ENCODE measurements around the gene HK2.

The HK2 gene

GRCh38 chr2:74908748-74909444 lies 75.0 kb downstream of the HK2 start:
- no peak for DNase-seq

- no peak for DNase-seq
These were observed 76.3 kb downstream of the HK2 start for GRCh38 chr2:74910245-74910644.

GRCh38 chr2:74911061-74911460 lies 77.1 kb downstream of the HK2 start:
- DNase-seq, result no peak

GRCh38 chr2:74915743-74916142 lies 81.8 kb downstream of the HK2 start:
- DNase-seq, result no peak

- DNase-seq, result no peak
These were observed 82.5 kb downstream of the HK2 start for GRCh38 chr2:74916394-74916793.

- DNase-seq, result no peak
These were observed 84.0 kb downstream of the HK2 start for GRCh38 chr2:74917702-74918619.

GRCh38 chr2:74919827-74920226 lies 85.9 kb downstream of the HK2 start:
- DNase-seq, result peak; percentile 29

- no peak for DNase-seq
These were observed 87.4 kb downstream of the HK2 start for GRCh38 chr2:74921236-74921736.

- no peak for DNase-seq
These were observed 88.8 kb downstream of the HK2 start for GRCh38 chr2:74922592-74923227.

- DNase-seq, result no peak
These were observed 90.7 kb downstream of the HK2 start for GRCh38 chr2:74924463-74925265.

- no peak for DNase-seq
These were observed 91.4 kb downstream of the HK2 start for GRCh38 chr2:74925361-74925786.

- DNase-seq, result no peak
These were observed 93.7 kb downstream of the HK2 start for GRCh38 chr2:74927621-74928020.

- no peak for DNase-seq
These were observed 97.0 kb downstream of the HK2 start for GRCh38 chr2:74930811-74931486.

- no peak for DNase-seq
These were observed 98.0 kb downstream of the HK2 start for GRCh38 chr2:74931940-74932339.

- DNase-seq, result no peak
These were observed 102.1 kb downstream of the HK2 start for GRCh38 chr2:74935975-74936391.

GRCh38 chr2:74937221-74937880 lies 103.4 kb downstream of the HK2 start:
- DNase-seq, result no peak

GRCh38 chr2:74938264-74938663 lies 104.3 kb downstream of the HK2 start:
- DNase-seq, result no peak

- DNase-seq, result no peak
These were observed 106.2 kb downstream of the HK2 start for GRCh38 chr2:74939919-74940812.

- DNase-seq, result no peak
These were observed 107.4 kb downstream of the HK2 start for GRCh38 chr2:74941284-74941683.

GRCh38 chr2:74942263-74942662 lies 108.3 kb downstream of the HK2 start:
- no peak for DNase-seq
